ENCODE results near the gene ZBTB46. TPM values are rescaled to one million over a fixed set of nuclear protein-coding genes. Genes with fewer than 3 reads are reported as not detected.

Gene ZBTB46
- total and polyA plus RNA-seq, 2 donors (not counting 1 experiment from before 2014, with no cell fraction given), result 0.96 to 4.5 TPM

DNA sequence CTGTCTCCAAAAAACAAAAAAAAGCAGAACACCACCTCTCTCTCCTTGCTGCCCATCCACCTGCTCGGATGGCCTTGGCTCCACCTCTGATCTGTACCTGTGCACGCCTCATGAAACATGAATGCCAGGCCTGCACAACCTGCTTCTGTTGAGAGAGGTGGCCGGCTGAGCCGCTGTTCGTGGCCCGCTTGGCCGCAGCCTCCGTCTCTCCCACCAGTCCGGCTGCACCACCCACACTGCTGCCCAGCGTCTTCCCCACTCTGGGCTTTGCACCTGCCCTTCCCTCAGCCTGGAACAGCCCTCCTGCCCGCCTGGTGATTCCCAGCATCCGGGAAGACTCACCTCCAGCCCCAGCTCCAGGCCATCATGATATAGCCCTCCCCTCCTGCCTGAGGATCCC, 12.2 kb upstream of the ZBTB46 start:
- Histone ChIP-seq H3K4me2 (ENCODE audit: extremely low read depth, insufficient read depth, low read length) (no peak overlapping the region), H3K36me3 (ENCODE audit: control insufficient read depth, insufficient read depth, low read length) (no peaks in the 10 kb centered on the region), H2AFZ (ENCODE audit: low read length) (no peak overlapping the region), H4K20me1 (ENCODE audit: control insufficient read depth, extremely low read depth, insufficient read depth, low read length) (no peaks in the 10 kb centered on the region), H3K79me2 (ENCODE audit: control insufficient read depth, insufficient read depth, low read length) (no peaks in the 10 kb centered on the region), H3K27ac (ENCODE audit: insufficient read depth, low read length) (no peak overlapping the region), H3K27me3 (ENCODE audit: control insufficient read depth, insufficient read depth, low read length) (peaks cover 8% of the 10 kb centered on the region), H3K4me1 (ENCODE audit: control insufficient read depth, extremely low read depth, insufficient read depth, low read length) (peaks cover 10% of the 10 kb centered on the region), H3K9me3 (ENCODE audit: control insufficient read depth, insufficient read depth, low read depth, low read length) (no peaks in the 10 kb centered on the region), H3K4me3 (replicated peaks in 1 of 4; ENCODE audit: control extremely low read depth in 1 of 4, insufficient read depth in 1 of 4, low read depth in 3 of 4, low read length in 4 of 4) (no peak overlapping the region), H3K9ac (ENCODE audit: insufficient read depth, low read length) (no peak overlapping the region)
- no peak for DNase-seq (ENCODE audit: low read depth in 2 of 2)
- no peak for TF ChIP-seq EZH2 (IDR thresholded peaks at IDR 0.05; ENCODE audit: low read length, missing control alignments)
- TF ChIP-seq, protein P1, sequence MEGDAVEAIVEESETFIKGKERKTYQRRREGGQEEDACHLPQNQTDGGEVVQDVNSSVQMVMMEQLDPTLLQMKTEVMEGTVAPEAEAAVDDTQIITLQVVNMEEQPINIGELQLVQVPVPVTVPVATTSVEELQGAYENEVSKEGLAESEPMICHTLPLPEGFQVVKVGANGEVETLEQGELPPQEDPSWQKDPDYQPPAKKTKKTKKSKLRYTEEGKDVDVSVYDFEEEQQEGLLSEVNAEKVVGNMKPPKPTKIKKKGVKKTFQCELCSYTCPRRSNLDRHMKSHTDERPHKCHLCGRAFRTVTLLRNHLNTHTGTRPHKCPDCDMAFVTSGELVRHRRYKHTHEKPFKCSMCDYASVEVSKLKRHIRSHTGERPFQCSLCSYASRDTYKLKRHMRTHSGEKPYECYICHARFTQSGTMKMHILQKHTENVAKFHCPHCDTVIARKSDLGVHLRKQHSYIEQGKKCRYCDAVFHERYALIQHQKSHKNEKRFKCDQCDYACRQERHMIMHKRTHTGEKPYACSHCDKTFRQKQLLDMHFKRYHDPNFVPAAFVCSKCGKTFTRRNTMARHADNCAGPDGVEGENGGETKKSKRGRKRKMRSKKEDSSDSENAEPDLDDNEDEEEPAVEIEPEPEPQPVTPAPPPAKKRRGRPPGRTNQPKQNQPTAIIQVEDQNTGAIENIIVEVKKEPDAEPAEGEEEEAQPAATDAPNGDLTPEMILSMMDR (conservative IDR thresholded peaks at IDR 0.05 in 1 of 2, IDR thresholded peaks at IDR 0.05 in 1 of 2; ENCODE audit: low read depth in 1 of 2, low read length in 2 of 2), result no peak

DNA sequence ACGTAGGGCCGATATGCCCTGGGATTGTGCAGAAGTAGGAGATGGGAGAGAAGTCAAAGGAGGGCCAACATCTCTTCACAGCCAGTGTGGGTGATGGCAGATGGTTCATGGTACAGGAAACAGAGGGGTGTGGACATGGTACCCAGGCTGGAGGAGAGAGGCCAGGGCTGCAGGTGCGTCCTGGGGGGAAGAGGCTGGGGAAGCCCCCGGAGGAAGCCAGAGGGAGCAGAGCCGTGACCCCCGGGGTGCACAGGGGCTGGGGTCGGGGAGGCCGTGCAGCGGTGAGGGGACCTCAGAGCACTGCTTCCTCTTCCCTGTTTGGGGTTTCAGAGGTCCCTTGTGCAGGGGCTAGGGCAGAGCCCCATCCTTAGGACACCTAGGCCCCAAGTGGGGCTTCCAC, 11.2 kb upstream of the ZBTB46 start:
- TF ChIP-seq, protein P1 (conservative IDR thresholded peaks at IDR 0.05 in 1 of 2, IDR thresholded peaks at IDR 0.05 in 1 of 2; ENCODE audit: low read depth in 1 of 2, low read length in 2 of 2), result no peak
- TF ChIP-seq EZH2 (IDR thresholded peaks at IDR 0.05; ENCODE audit: low read length, missing control alignments), result no peak
- no peak for DNase-seq (ENCODE audit: low read depth in 2 of 2)
- Histone ChIP-seq H3K9me3 (ENCODE audit: control insufficient read depth, insufficient read depth, low read depth, low read length) (no peaks in the 10 kb centered on the region), H4K20me1 (ENCODE audit: control insufficient read depth, extremely low read depth, insufficient read depth, low read length) (no peaks in the 10 kb centered on the region), H3K79me2 (ENCODE audit: control insufficient read depth, insufficient read depth, low read length) (no peaks in the 10 kb centered on the region), H3K27me3 (ENCODE audit: control insufficient read depth, insufficient read depth, low read length) (peaks cover 8% of the 10 kb centered on the region), H3K27ac (ENCODE audit: insufficient read depth, low read length) (no peak overlapping the region), H2AFZ (ENCODE audit: low read length) (no peak overlapping the region), H3K4me2 (ENCODE audit: extremely low read depth, insufficient read depth, low read length) (no peak overlapping the region), H3K36me3 (ENCODE audit: control insufficient read depth, insufficient read depth, low read length) (no peaks in the 10 kb centered on the region), H3K9ac (ENCODE audit: insufficient read depth, low read length) (no peak overlapping the region), H3K4me1 (ENCODE audit: control insufficient read depth, extremely low read depth, insufficient read depth, low read length) (peaks cover 10% of the 10 kb centered on the region), H3K4me3 (replicated peaks in 1 of 4; ENCODE audit: control extremely low read depth in 1 of 4, insufficient read depth in 1 of 4, low read depth in 3 of 4, low read length in 4 of 4) (no peak overlapping the region)

DNA sequence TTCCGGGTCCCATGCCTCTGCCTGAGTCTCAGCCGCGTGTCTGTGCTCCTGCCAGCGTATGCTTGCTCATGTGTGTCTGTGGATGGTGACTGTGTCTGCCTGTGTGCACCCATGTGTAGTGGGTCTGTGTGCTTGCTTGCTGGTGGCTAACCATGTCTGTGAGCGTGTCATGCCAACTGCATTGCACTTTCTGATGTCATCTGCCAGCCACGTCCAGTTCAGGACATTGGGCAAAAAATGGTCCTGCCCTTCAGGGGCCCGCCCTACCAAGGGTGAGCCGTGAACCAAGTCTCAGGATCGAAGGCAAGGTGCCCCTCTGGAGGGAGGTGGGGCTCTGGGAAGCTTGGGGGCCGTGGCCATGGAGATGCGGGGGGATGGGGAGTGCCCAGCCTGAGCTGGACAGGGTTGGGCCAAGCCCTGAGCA, 9.4 kb upstream of the ZBTB46 start:
- peaks cover 3% of the 10 kb centered on the region for H3K27me3 ChIP-seq (ENCODE audit: control insufficient read depth, insufficient read depth, low read length)
- H3K79me2 ChIP-seq (ENCODE audit: control insufficient read depth, insufficient read depth, low read length), result no peaks in the 10 kb centered on the region
- no peaks in the 10 kb centered on the region for H3K9me3 ChIP-seq (ENCODE audit: control insufficient read depth, insufficient read depth, low read depth, low read length)
- DNase-seq (ENCODE audit: low read depth in 2 of 2), result no peak
- H3K9ac ChIP-seq (ENCODE audit: insufficient read depth, low read length), result no peak overlapping the region
- H3K4me2 ChIP-seq (ENCODE audit: extremely low read depth, insufficient read depth, low read length), result no peak overlapping the region
- H4K20me1 ChIP-seq (ENCODE audit: control insufficient read depth, extremely low read depth, insufficient read depth, low read length), result no peaks in the 10 kb centered on the region
- peaks cover 2% of the 10 kb centered on the region for H3K4me1 ChIP-seq (ENCODE audit: control insufficient read depth, extremely low read depth, insufficient read depth, low read length)
- H2AFZ ChIP-seq (ENCODE audit: low read length), result no peak overlapping the region
- H3K27ac ChIP-seq (ENCODE audit: insufficient read depth, low read length), result no peak overlapping the region
- TF ChIP-seq EZH2 (IDR thresholded peaks at IDR 0.05; ENCODE audit: low read length, missing control alignments), result no peak
- TF ChIP-seq, protein P1 (conservative IDR thresholded peaks at IDR 0.05 in 1 of 2, IDR thresholded peaks at IDR 0.05 in 1 of 2; ENCODE audit: low read depth in 1 of 2, low read length in 2 of 2), result no peak
- no peak overlapping the region for H3K4me3 ChIP-seq (replicated peaks in 1 of 4; ENCODE audit: control extremely low read depth in 1 of 4, insufficient read depth in 1 of 4, low read depth in 3 of 4, low read length in 4 of 4)
- H3K36me3 ChIP-seq (ENCODE audit: control insufficient read depth, insufficient read depth, low read length), result no peaks in the 10 kb centered on the region
